Gastroesophageal sphincter (tissue), 3 donors: ENCODE data around the gene FAM13A.

Source experiments
- CTCF ChIP-seq, 4 experiments: fragments of 200-600 bp in 2 of 4; fragments of 450-650 bp in 2 of 4; sonication (generic) in 1 of 4; IDR thresholded peaks; one replicate each; pipeline ENCODE4 v1.5.1; 2017 to 2019; ENCODE audit warnings: antibody characterized with exemption in 4 of 4, mild to moderate bottlenecking in 2 of 4, moderate library complexity in 2 of 4
- EP300 ChIP-seq: sonication (generic); formaldehyde crosslinking; IDR thresholded peaks from one replicate; pipeline ENCODE4 v1.6.1; 2017; ENCODE audit warnings: antibody characterized with exemption, mild to moderate bottlenecking
- POLR2A ChIP-seq, 2 donors: fragments of 450-650 bp; IDR thresholded peaks; one replicate each; pipeline ENCODE4 v1.6.1; 2017; ENCODE audit warnings: antibody characterized with exemption in 2 of 2, mild to moderate bottlenecking in 2 of 2, moderate library complexity in 1 of 2

DNA sequence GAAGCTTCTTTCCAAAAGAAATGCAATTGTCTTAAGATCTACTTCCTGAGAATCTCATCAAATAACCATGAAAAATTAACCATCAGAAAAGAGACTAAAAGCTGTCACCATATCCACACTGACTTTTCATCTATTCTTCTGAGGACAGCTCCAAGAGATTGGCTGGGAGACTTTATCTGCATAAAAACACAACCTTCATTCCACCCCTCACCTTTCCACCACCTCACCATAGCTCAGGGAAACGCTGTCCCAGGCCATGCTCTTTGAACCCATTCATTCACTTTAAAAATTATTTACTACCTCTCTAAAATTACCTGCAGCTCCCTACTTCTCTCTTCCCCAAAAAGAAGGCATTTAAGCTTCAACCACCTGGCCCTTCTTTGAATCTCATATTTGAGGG lies 2.4 kb downstream of the FAM13A start:
- TF ChIP-seq POLR2A (IDR thresholded peaks at IDR 0.05) (no peak), EP300 (no peak), CTCF (IDR thresholded peaks at IDR 0.05) (no peak)
